A673 (cell line): ENCODE data around the gene SGCD.

Source experiments
- CTCF ChIP-seq: fragments of 300-800, 200-600 bp; sonication (generic); conservative IDR thresholded peaks from 2 replicates; pipeline ENCODE4 v1.5.1; 2017; ENCODE audit warnings: low read depth, mild to moderate bottlenecking, antibody characterized with exemption, low read length, moderate library complexity, mixed read lengths
- EZH2 ChIP-seq: fragments of 200-600 bp; sonication (generic); IDR thresholded peaks from 2 replicates; pipeline ENCODE4 v1.6.1; 2017; ENCODE audit warnings: borderline replicate concordance, low read depth, mild to moderate bottlenecking, mixed read lengths, antibody characterized with exemption, low read length; ENCODE audit not compliant: poor library complexity, severe bottlenecking

GRCh38 chr5:156774273-156774672, 447.3 kb downstream of the SGCD start:
- TF ChIP-seq CTCF, result no peak
- no peak for TF ChIP-seq EZH2
